Tibial nerve (tissue), 3 donors: ENCODE measurements around the gene CARD18.

Experiments used
- CTCF ChIP-seq, 5 experiments: fragments of 200-600 bp in 3 of 5; fragments of 450-650 bp in 2 of 5; sonication (generic) in 3 of 5; IDR thresholded peaks; one replicate each; pipeline ENCODE4 v1.5.1; 2016 to 2019; ENCODE audit warnings: antibody characterized with exemption in 5 of 5, mild to moderate bottlenecking in 3 of 5, moderate library complexity in 2 of 5
- POLR2A ChIP-seq, 2 donors: fragments of 450-650 bp; IDR thresholded peaks; one replicate each; pipeline ENCODE4 v1.6.1; 2017; ENCODE audit warnings: antibody characterized with exemption in 2 of 2, mild to moderate bottlenecking in 2 of 2, moderate library complexity in 2 of 2

GRCh38 chr11:105130189-105130813, 9.3 kb downstream of the CARD18 start:
- TF ChIP-seq CTCF (IDR thresholded peaks at IDR 0.05) (no peak), POLR2A (IDR thresholded peaks at IDR 0.05) (no peak)
